ENCODE measurements around the gene PIGQ.

Gene PIGQ

DNA sequence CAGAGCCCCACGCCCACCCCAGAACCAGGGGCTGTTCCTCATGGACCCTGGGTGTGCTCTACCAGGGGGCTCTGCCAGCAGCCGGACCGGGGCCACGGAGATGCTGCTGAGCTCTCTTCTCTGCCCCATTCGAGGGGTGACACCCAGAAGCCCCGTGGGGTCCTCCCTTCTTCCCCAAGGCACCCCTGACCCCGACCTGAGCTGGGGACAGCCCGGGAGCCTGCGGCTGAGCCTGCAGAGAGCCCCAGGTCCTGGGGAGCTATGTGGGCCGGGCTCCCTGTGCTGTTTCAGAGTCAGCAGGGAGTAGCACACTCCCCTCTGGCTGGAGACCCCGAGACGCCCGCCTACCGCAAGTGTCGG, 10.8 kb upstream of the PIGQ start:
- H3K4me3 ChIP-seq (ENCODE audit: low read depth, low read length), result no peak overlapping the region
- ChIA-PET CTCF (no interaction called here), POLR2A (no interaction called here)
- no peak for DNase-seq (ENCODE audit: low read depth, low spot score)
- TF ChIP-seq, protein P1, sequence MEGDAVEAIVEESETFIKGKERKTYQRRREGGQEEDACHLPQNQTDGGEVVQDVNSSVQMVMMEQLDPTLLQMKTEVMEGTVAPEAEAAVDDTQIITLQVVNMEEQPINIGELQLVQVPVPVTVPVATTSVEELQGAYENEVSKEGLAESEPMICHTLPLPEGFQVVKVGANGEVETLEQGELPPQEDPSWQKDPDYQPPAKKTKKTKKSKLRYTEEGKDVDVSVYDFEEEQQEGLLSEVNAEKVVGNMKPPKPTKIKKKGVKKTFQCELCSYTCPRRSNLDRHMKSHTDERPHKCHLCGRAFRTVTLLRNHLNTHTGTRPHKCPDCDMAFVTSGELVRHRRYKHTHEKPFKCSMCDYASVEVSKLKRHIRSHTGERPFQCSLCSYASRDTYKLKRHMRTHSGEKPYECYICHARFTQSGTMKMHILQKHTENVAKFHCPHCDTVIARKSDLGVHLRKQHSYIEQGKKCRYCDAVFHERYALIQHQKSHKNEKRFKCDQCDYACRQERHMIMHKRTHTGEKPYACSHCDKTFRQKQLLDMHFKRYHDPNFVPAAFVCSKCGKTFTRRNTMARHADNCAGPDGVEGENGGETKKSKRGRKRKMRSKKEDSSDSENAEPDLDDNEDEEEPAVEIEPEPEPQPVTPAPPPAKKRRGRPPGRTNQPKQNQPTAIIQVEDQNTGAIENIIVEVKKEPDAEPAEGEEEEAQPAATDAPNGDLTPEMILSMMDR (IDR thresholded peaks at IDR 0.05; ENCODE audit: insufficient read depth, low read length, missing control alignments), result no peak

DNA sequence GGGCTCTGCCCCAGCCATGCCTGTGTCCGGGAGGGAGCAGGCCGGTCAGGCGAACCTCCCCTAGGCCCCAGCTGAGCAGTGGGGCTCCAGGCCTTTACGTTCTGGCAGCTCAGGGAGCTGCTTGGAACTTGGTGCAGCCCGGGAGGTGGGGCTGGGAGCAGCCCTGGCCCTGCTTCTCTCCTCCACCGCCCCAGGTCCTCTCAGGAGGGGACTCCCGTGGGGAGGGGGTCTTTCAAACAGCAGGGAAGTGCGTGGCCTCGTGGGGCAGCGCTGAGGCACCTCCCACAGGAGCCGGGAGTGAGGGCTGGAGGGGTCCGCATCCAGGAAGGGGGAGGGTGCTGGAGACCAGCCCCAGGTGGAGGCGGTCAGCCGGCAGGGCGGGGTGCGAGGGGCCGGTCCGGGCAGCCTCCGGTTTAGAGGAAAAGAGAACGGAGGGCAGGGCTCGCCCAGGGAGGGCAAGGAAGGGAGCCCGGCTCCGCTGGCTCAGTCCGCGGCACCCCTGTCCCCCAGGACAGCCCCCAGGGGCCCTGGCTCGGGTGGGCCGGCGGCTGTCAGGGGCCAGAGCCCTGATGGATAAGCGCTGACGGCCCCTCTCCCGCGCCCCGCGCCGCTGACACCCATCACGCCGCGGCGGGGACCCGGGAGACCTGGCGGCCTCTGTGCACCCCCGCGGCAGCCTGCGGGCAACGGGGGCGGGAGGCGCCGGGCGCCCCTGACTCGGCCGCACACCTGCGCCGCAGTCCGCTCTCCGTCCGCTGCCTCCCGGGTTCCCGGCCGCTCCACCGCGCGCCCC, 10.2 kb upstream of the PIGQ start:
- TF ChIP-seq, protein P1 (IDR thresholded peaks at IDR 0.05; ENCODE audit: insufficient read depth, low read length, missing control alignments), result no peak
- no peak for DNase-seq (ENCODE audit: low read depth, low spot score)
- ChIA-PET POLR2A (no interaction called here), CTCF (no interaction called here)
- H3K4me3 ChIP-seq (ENCODE audit: low read depth, low read length), result no peak overlapping the region

DNA sequence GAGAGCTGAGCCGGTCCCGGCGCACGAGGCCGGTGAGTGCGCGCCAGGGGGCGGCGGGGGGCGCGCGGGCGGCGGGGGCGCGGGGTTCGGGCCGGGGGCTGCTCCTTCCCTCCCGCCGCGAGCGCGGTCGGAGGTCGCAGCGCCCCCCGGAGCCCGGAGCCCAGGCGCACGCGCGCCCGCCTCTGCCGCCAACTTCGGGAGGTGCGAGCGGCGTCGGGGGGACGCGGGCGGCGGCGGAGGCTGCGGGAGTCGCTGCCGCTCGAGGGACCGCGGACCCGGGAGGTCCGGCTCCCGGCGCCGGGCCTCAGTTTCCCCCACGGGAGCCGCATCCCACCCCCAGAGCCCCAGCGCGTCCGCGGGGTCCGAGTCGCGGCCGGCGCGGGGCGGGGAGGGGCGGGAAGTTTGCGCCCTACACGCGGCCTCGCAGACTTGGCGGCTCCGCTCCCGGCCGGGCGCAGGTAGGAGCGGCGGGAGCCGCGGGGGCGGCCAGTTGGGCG, 9.5 kb upstream of the PIGQ start, which contains the start of gene PRR35:
Gene PRR35, plus strand, starts transcription at position 191 of the 497 bp plus-strand sequence. CDS start 2,901 bp downstream, outside the sequence.
- no peak within 1 kb of the TSS for H3K4me3 ChIP-seq (ENCODE audit: low read depth, low read length)
- no peak for DNase-seq (ENCODE audit: low read depth, low spot score)
- ChIA-PET POLR2A (no interaction called here), CTCF (no interaction called here)
- TF ChIP-seq, protein P1 (IDR thresholded peaks at IDR 0.05; ENCODE audit: insufficient read depth, low read length, missing control alignments), result no peak

DNA sequence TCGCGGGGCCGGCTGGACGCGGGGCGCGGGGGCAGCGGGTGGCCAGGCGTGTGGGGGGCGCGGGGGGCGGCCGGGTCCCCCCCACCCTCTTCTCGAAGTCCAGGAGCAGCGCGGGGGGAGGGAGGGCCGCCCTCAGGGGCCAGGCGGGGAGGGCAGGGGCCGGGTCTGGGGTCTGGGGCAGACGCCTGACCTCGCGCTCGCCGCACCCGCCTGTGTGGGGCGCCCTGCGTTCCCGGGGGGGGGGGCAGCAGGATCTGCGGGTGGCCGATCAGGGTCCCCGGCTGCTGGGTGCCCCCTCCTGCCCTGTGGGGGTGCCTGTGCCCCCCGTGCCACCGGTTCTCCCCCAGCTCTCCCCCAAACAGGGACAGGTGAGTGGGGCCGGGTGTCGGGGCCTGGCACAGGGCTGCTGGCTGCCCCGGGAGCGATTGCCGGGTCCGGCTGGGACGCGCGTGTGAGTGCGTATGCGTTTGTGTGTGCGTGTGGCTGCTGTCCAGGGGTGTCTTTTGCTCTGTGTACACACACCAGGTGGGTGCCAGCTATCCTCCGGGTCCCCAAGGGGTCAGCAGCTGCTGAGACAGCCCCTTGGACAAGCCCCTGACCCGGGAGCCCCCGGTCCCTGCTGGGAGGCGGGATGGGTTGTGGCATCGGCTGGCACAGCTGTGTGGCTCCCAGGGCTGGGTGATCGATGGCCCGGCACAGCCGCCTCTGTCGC, 8.9 kb upstream of the PIGQ start:
- POLR2A ChIA-PET, result no interaction called here
- no peak overlapping the region for H3K4me3 ChIP-seq (ENCODE audit: low read depth, low read length)
- no peak for DNase-seq (ENCODE audit: low read depth, low spot score)
- TF ChIP-seq, protein P1 (IDR thresholded peaks at IDR 0.05; ENCODE audit: insufficient read depth, low read length, missing control alignments), result no peak
- CTCF ChIA-PET, result no interaction called here

DNA sequence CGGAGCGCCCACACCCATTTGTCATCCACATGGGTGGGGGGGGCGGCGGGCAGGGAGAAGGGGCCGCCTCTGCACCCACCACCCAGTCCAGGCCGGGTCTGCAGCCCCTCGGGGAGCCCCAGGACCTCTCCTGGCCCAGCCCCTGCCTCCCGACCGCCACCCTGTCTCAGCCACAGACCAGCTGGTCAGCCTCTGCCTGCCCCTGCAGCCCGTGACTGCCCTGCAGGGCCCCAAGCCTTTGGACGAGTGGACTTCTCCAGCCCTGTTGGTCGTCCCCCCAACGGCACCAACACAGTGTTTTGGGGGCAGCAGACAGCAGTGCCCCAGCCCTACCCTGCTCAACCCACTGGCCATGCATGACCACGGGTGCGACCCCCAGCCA, 8.4 kb upstream of the PIGQ start:
- no peak overlapping the region for H3K4me3 ChIP-seq (ENCODE audit: low read depth, low read length)
- ChIA-PET CTCF (no interaction called here), POLR2A (no interaction called here)
- TF ChIP-seq, protein P1 (IDR thresholded peaks at IDR 0.05; ENCODE audit: insufficient read depth, low read length, missing control alignments), result no peak
- DNase-seq (ENCODE audit: low read depth, low spot score), result no peak
